A549 (cell line): ENCODE data around the gene ADAMTS16. TPM values are rescaled to one million over a fixed set of nuclear protein-coding genes. Genes with fewer than 3 reads are reported as not detected.

Source experiments
- ATAC-seq, 2 experiments: fragments of 200-7000 bp in 1 of 2; fragments of >200 bp in 1 of 2; cut with Nextera tagmentation in 1 of 2; cut with Tn5 transposase in 1 of 2; 3 replicates each; pipeline versions ENCODE4 v1.8.0 to v1.9.1; 2018 to 2020; ENCODE audit warnings: mild to moderate bottlenecking in 1 of 2, moderate library complexity in 1 of 2
- CTCF ChIA-PET: fragments of 300-600 bp; sonication (Branson Sonifier 250); formaldehyde crosslinking; extraction: SDS; loops from one replicate; lab custom pipeline; 2021; ENCODE audit warnings: antibody characterized with exemption, inconsistent platforms; lab: Yijun Ruan, JAX
- POLR2A ChIA-PET: fragments of 350-600 bp; formaldehyde crosslinking; extraction: SDS; loops from one replicate; lab custom pipeline; 2021; ENCODE audit warnings: antibody characterized with exemption, inconsistent platforms; lab: Yijun Ruan, JAX
- DNase-seq, 2 experiments: peaks; one replicate each; pipeline versions ENCODE4 v3.0.0 to v3.0.0-alpha.2; 2011 to 2016; ENCODE audit warnings: low read depth in 1 of 2, low spot score in 1 of 2
- FAIRE-seq: peaks from 2 replicates; lab custom pipeline; 2011; peaks lifted over from hg19 to GRCh38; lab: Jason Lieb, UNC
- H3K27ac ChIP-seq, 2 experiments: fragments of >200 bp; sonication (Bioruptor Twin); formaldehyde crosslinking; 3 replicates each; pipeline ENCODE4 v1.5.1; 2016 to 2017
- H3K4me1 ChIP-seq: fragments of >200 bp; sonication (Bioruptor Twin); formaldehyde crosslinking; 3 replicates; pipeline ENCODE4 v1.6.1; 2016
- H3K4me2 ChIP-seq: fragments of >200 bp; sonication (Bioruptor Twin); formaldehyde crosslinking; 3 replicates; pipeline ENCODE4 v1.6.1; 2016
- H3K4me3 ChIP-seq: fragments of >200 bp; sonication (Bioruptor Twin); formaldehyde crosslinking; 3 replicates; pipeline ENCODE4 v1.5.1; 2016
- H3K9me3 ChIP-seq: fragments of >200 bp; sonication (Bioruptor Twin); formaldehyde crosslinking; 3 replicates; pipeline ENCODE4 v1.6.1; 2016
- CBX8 ChIP-seq: fragments of 200-600 bp; sonication (generic); IDR thresholded peaks from 2 replicates; pipeline ENCODE4 v1.6.1; 2016
- CEBPB ChIP-seq, 2 experiments: fragments of >200 bp in 1 of 2; sonication (Bioruptor Twin) in 1 of 2; formaldehyde crosslinking in 1 of 2; IDR thresholded peaks; 2 replicates each; pipeline ENCODE4 v1.6.1; 2012 to 2016
- CTCF ChIP-seq: fragments of >200 bp; sonication (Bioruptor Twin); formaldehyde crosslinking; IDR thresholded peaks from 3 replicates; pipeline ENCODE4 v1.5.1; 2016
- FOSL2 ChIP-seq, 2 experiments: fragments of 450-650 bp in 1 of 2; fragments of >200 bp in 1 of 2; sonication (Bioruptor Twin) in 1 of 2; formaldehyde crosslinking; IDR thresholded peaks; 2 replicates each; pipeline versions ENCODE4 v1.5.0 to v1.6.1; 2016 to 2020; ENCODE audit warnings: mild to moderate bottlenecking in 1 of 2, moderate library complexity in 1 of 2
- FOXS1 ChIP-seq: fragments of 250-450 bp; sonication (Bioruptor Pico); IDR thresholded peaks from 2 replicates; pipeline ENCODE4 v1.5.0; 2020; ENCODE audit warnings: mild to moderate bottlenecking, moderate library complexity
- GATA3 ChIP-seq: IDR thresholded peaks from 2 replicates; pipeline ENCODE4 v1.6.1; 2012; ENCODE audit warnings: borderline replicate concordance
- HEYL ChIP-seq: fragments of 250-450 bp; sonication (Bioruptor Pico); IDR thresholded peaks from 2 replicates; pipeline ENCODE4 v1.8.0; 2021; ENCODE audit warnings: mild to moderate bottlenecking, moderate library complexity
- HMGXB4 ChIP-seq: fragments of 250-450 bp; sonication (Bioruptor Pico); IDR thresholded peaks from 2 replicates; pipeline ENCODE4 v1.5.0; 2021; ENCODE audit warnings: mild to moderate bottlenecking, moderate library complexity, borderline replicate concordance
- HOXB5 ChIP-seq: fragments of 250-450 bp; sonication (Bioruptor Pico); IDR thresholded peaks from 2 replicates; pipeline ENCODE4 v1.5.0; 2020; ENCODE audit warnings: mild to moderate bottlenecking, moderate library complexity
- KDM1A ChIP-seq: fragments of 200-600 bp; sonication (generic); IDR thresholded peaks from 2 replicates; pipeline ENCODE4 v1.6.1; 2016; ENCODE audit warnings: low read depth, mild to moderate bottlenecking
- MAFK ChIP-seq: fragments of 450-650 bp; IDR thresholded peaks from 2 replicates; pipeline ENCODE4 v1.6.1; 2014; ENCODE audit not compliant: partially characterized antibody
- MAZ ChIP-seq: fragments of 150-350 bp; IDR thresholded peaks from 2 replicates; pipeline ENCODE4 v1.6.1; 2014; ENCODE audit warnings: antibody characterized with exemption, low read depth, low read length, borderline replicate concordance
- MYC ChIP-seq: IDR thresholded peaks from 2 replicates; pipeline ENCODE4 v1.6.1; 2012; ENCODE audit warnings: mild to moderate bottlenecking, inconsistent platforms, low read length, improper control_type of control experiment, borderline replicate concordance
- NPAS2 ChIP-seq: fragments of 250-450 bp; sonication (Bioruptor Pico); IDR thresholded peaks from 2 replicates; pipeline ENCODE4 v1.8.0; 2022; ENCODE audit warnings: mild to moderate bottlenecking, moderate library complexity, borderline replicate concordance
- NR3C1 ChIP-seq: fragments of >200 bp; sonication (Bioruptor Twin); formaldehyde crosslinking; IDR thresholded peaks from 3 replicates; pipeline ENCODE4 v1.6.1; 2017
- PHF8 ChIP-seq: fragments of 200-600 bp; sonication (generic); IDR thresholded peaks from 2 replicates; pipeline ENCODE4 v1.6.1; 2016; ENCODE audit warnings: low read depth, mild to moderate bottlenecking, antibody characterized with exemption, moderate library complexity, borderline replicate concordance
- POLR2A ChIP-seq: IDR thresholded peaks from 2 replicates; pipeline ENCODE4 v1.6.1; 2012; ENCODE audit warnings: mild to moderate bottlenecking, low read length
- RARB ChIP-seq: fragments of 250-450 bp; sonication (Bioruptor Pico); IDR thresholded peaks from 2 replicates; pipeline ENCODE4 v1.8.0; 2021; ENCODE audit warnings: mild to moderate bottlenecking, moderate library complexity
- RCOR1 ChIP-seq: fragments of 150-350 bp; IDR thresholded peaks from 2 replicates; pipeline ENCODE4 v1.6.1; 2014; ENCODE audit warnings: antibody characterized with exemption, low read length, low read depth
- RNF2 ChIP-seq: fragments of 200-600 bp; sonication (generic); IDR thresholded peaks from 2 replicates; pipeline ENCODE4 v1.6.1; 2016; ENCODE audit warnings: low read depth, mild to moderate bottlenecking, antibody characterized with exemption, moderate library complexity, borderline replicate concordance
- SREBF2 ChIP-seq: fragments of 450-650 bp; IDR thresholded peaks from 2 replicates; pipeline ENCODE4 v1.6.1; 2014; ENCODE audit warnings: mild to moderate bottlenecking, moderate library complexity
- TFCP2L1 ChIP-seq: fragments of 250-450 bp; sonication (Bioruptor Pico); IDR thresholded peaks from 2 replicates; pipeline ENCODE4 v1.5.0; 2021; ENCODE audit warnings: mild to moderate bottlenecking
- TP53 ChIP-seq: fragments of 250-450 bp; sonication (Bioruptor Pico); IDR thresholded peaks from 2 replicates; pipeline ENCODE4 v1.5.0; 2021; ENCODE audit warnings: mild to moderate bottlenecking, moderate library complexity
- WGBS: methylation state at CpG from one replicate; pipeline ENCODE4 v1.1.6; 2017; ENCODE audit errors: missing lambda C conversion rate; 5-methylcytosine and 5-hydroxymethylcytosine counted together
- polyA plus RNA-seq, 4 experiments: library from polyadenylated mRNA; depleted of rRNA in 3 of 4; stranded (reverse); fragments of >200 nt; fragmentation: RNase III in 1 of 4; extraction: RNeasy Plus Mini Kit Qiagen cat#74134 plus additional on column Dnase treatment in 1 of 4; gene quantifications; 2 replicates in 3 of 4; 3 replicates in 1 of 4; pipeline ENCODE4 v1.2.3, GENCODE V29; 2011 to 2017
- TF ChIP-seq, protein P1 (sequence below): fragments of 250-450 bp; sonication (Bioruptor Pico); IDR thresholded peaks from 2 replicates; pipeline ENCODE4 v1.5.0; 2020; ENCODE audit warnings: low read depth, mild to moderate bottlenecking, moderate library complexity
- TF ChIP-seq, protein P2 (sequence below): fragments of 200-600 bp; sonication (generic); IDR thresholded peaks from 2 replicates; pipeline ENCODE4 v1.6.1; 2016; ENCODE audit warnings: antibody characterized with exemption, mild to moderate bottlenecking, moderate library complexity

ADAMTS16 gene
- polyA plus RNA-seq, 2 of the 4 experiments (the other 2 are of a cell fraction), result 0.71 to 1.0 TPM

DNA sequence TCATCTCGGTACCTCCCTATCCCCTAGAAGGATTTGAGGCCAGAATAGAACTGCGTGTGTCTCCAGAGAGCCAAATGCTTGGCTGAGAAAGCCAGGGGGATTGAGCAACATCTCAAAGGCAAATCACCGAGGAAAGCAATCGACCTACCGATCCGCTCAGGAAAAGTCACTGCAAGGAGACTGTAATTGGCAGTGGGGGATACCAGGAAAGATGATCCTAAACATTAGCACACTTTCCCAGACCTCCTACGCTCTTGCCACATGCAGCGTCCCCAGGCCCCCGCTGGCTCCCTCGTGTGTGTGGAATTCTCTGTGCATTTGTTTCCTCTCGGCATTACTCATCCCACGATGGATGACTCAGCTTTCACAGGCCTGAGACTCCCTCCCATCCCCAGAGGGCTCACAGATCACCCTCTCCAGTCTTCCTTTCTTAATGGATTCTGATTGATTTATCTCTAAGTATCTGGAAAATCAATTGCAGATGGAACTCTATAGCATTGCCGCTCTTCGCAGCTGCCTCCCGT, 200.1 kb downstream of the ADAMTS16 start (continued):
- TF ChIP-seq PHF8 (no peak), CBX8 (no peak), RCOR1 (no peak), RARB (CRISPR knock-in tag) (no peak), HMGXB4 (CRISPR knock-in tag) (no peak), MAFK (peak; percentile 95), KDM1A (no peak)

GRCh38 chr5:5341531-5342292, 201.6 kb downstream of the ADAMTS16 start:
- ChIA-PET POLR2A (no interaction called here), CTCF (interaction anchor here (1.0 kb wide), 2 partner anchors 8 to 199 kb away, joined by 3 to 5 read pairs; no protein-coding TSS in a partner anchor)
- TF ChIP-seq RCOR1 (no peak), TP53 (CRISPR knock-in tag) (no peak), MAFK (no peak), SREBF2 (no peak), NR3C1 (no peak), RARB (CRISPR knock-in tag) (no peak), NPAS2 (CRISPR knock-in tag) (no peak), HOXB5 (CRISPR knock-in tag) (no peak), CTCF (no peak), HEYL (no peak), RNF2 (no peak), POLR2A (no peak), MYC (no peak), FOXS1 (CRISPR knock-in tag) (no peak), MAZ (no peak), GATA3 (no peak)
- TF ChIP-seq, protein P1, sequence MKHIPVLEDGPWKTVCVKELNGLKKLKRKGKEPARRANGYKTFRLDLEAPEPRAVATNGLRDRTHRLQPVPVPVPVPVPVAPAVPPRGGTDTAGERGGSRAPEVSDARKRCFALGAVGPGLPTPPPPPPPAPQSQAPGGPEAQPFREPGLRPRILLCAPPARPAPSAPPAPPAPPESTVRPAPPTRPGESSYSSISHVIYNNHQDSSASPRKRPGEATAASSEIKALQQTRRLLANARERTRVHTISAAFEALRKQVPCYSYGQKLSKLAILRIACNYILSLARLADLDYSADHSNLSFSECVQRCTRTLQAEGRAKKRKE (CRISPR knock-in tag), result no peak
- WGBS, result 85% methylated on average over 10 of the region's 10 CpGs
- Histone ChIP-seq H3K4me3 (no peak overlapping the region), H3K27ac (peak overlapping the region; percentile 83 to 90), H3K4me2 (peak overlapping the region; percentile 39; the same call in 2 of the 3 replicates), H3K4me1 (peaks cover 49% of the 10 kb centered on the region), H3K9me3 (no peaks in the 10 kb centered on the region)
- no peak for ATAC-seq
- no peak for FAIRE-seq
- DNase-seq, result no peak

DNA sequence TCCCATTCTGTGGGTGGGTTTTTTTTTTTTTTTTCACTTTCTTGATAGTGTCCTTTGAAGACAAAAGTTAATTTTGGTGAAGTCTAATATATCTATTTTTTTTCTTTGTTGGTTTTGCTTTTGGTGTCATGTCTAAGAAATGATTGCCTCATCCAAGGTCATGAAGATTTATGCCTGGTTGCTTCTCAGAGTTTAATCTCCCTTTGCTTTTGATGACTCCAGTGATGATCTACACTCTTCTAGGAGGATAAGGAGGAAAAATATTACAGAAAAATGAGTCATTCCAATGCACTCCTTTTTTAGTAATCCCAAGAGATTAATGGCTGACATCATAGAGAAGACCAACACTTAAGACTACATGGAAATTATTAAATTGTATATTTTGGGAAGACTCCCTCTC, 202.7 kb downstream of the ADAMTS16 start:
- ChIA-PET CTCF (interaction anchor here (0.7 kb wide), 2 partner anchors 53 to 76 kb away, joined by 3 read pairs; no protein-coding TSS in a partner anchor), POLR2A (no interaction called here)
- Histone ChIP-seq H3K4me1 (peaks cover 44% of the 10 kb centered on the region), H3K9me3 (no peaks in the 10 kb centered on the region), H3K4me2 (peak overlapping the region; percentile 39), H3K27ac (peak overlapping the region; percentile 76 to 83), H3K4me3 (no peak overlapping the region)
- ATAC-seq (peak; percentile 21 to 23; a peak in 3 of 6 replicates), DNase-seq (peak in 1 of 2 experiments; percentile 68), FAIRE-seq (peak; percentile 43)
- TF ChIP-seq GATA3 (peak; percentile 67; the same call in 1 of the 2 replicates), FOSL2 (IDR thresholded peaks at IDR 0.05) (peak; percentile 79), FOSL2 (CRISPR knock-in tag; IDR thresholded peaks at IDR 0.05) (peak; percentile 68), RNF2 (no peak), KDM1A (no peak), CEBPB (IDR thresholded peaks at IDR 0.05) (peak; percentile 77 to 78), TFCP2L1 (no peak)
- TF ChIP-seq, protein P1 (CRISPR knock-in tag), result no peak
- TF ChIP-seq, protein P2, sequence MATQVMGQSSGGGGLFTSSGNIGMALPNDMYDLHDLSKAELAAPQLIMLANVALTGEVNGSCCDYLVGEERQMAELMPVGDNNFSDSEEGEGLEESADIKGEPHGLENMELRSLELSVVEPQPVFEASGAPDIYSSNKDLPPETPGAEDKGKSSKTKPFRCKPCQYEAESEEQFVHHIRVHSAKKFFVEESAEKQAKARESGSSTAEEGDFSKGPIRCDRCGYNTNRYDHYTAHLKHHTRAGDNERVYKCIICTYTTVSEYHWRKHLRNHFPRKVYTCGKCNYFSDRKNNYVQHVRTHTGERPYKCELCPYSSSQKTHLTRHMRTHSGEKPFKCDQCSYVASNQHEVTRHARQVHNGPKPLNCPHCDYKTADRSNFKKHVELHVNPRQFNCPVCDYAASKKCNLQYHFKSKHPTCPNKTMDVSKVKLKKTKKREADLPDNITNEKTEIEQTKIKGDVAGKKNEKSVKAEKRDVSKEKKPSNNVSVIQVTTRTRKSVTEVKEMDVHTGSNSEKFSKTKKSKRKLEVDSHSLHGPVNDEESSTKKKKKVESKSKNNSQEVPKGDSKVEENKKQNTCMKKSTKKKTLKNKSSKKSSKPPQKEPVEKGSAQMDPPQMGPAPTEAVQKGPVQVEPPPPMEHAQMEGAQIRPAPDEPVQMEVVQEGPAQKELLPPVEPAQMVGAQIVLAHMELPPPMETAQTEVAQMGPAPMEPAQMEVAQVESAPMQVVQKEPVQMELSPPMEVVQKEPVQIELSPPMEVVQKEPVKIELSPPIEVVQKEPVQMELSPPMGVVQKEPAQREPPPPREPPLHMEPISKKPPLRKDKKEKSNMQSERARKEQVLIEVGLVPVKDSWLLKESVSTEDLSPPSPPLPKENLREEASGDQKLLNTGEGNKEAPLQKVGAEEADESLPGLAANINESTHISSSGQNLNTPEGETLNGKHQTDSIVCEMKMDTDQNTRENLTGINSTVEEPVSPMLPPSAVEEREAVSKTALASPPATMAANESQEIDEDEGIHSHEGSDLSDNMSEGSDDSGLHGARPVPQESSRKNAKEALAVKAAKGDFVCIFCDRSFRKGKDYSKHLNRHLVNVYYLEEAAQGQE, result no peak
